CD4-positive, alpha-beta T cell treated with Interleukin-17A for 1 hour (primary cell): ENCODE data around the gene FER1L5.

Experiments used
- DNase-seq: peaks from one replicate; pipeline ENCODE4 v3.0.0-alpha.2; 2020

FER1L5 gene

DNA sequence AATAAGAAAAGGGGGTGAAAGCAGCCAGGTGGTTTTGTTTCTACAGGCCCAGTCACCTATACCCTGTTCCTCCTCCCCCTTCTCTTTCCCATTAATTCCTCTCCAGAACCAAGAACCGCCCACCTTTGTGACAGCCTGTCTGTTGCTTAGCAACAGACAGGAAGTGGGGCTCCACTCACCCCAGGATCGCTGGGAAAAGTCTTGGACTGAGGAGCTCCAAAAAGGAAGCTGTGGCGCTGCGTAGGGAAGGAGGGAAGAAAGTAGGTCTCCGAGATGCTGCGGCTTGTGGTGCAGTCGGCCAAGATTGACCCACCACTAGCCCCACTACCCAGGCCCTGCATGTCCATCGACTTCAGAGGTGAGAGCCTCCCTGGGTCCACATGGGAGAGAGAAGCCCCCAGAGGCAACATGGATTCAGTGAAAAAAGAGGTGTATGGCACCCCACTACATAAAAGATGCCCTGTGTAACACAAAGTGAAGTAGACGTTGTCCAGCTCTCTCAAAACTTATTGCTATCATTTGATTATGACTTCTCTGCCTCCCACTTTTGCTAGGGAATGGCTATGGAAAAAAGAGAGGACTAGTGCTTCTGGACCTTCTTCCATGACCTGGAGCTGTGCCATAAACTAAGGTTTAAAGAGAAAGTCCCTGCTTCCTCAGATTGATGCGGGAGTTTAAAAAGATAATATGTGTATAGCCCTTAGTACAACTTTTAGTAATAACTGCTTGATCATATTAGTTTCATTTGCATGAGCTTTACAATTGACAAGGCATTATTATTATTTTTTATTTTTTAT, at the start of gene FER1L5:
Gene FER1L5 (plus strand): TSS at position 201 of the 797 bp plus-strand sequence. CDS start 73 bp downstream, at position 274.
- no peak for DNase-seq

DNA sequence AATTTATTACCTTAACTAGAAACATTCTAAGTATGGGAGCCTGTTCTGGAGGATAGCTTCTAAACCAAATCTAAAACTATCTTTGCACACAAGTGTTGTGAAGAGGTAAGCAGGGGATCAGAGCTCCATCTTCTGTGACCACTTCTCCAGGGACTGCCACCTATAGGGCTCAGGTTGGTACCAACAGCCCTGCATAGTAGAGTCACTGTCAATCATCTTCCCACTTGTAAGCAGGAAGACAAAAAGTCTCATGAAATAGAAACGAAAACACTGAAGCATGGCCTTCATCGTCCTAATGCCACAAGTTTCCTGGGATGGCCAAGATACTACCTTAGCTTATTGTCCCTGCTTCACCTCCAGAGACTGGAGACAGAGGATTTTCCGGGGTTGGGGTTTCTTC, 48.3 kb upstream of the FER1L5 start:
- no peak for DNase-seq

DNA sequence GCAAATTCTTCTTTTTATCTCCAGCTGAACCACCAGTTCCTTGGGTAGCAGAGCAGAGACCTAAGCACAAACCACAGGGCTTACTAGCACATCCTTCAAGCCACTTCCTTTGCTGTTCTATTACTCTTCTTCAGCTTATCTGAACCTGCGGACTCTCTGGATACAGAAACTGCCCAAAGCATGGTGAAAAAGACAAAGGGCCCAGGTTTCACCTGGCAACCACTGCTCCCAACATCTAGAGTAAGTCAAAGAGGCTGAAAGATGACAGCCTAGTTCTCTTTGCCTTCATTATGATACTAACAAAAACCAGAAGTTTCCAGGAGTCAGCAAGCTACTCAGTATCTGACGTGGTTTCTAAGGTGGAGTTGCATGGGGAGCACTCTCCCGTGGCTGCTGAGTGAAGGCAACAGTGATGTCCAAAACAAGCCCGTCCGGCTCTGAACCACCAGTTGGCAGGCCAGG, 47.8 kb upstream of the FER1L5 start:
- DNase-seq, result peak; percentile 43

DNA sequence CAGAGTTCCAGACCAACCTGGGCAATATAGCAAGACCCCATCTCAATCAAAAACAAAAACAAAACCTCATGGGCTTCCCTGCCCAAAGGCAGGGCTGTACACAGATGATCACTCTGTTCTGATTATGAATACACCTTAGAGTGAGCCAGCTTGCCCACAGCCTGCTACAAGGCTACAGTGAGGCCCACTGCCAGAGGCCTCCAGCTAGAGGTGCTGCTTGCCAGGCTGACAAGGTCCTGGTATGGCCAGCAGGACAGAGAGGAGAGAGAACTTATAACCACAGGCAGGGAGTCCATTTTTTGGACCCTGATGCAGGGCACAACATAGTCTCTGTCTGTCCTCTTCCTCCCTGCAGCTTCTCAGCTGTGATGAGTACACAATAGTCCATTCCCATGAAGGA, 46.0 kb upstream of the FER1L5 start:
- DNase-seq, result no peak

DNA sequence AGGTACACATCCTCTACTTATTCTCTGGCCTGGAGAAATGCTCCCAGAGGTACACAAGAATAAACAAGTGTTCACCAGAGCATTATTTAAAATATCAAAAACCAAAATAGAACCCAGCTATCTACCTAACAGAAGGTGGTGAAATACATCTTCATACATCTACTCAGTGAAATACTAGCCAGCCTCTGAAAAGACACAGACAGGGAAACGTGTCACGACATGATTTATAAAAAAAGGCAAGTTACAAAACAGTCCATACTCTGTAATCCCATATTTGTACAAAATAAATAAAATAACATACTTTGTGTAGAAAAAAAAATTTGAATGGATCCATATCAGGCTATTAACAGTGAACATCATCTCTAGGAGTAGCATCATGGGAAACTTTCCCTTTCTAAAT, 42.6 kb upstream of the FER1L5 start:
- no peak for DNase-seq

DNA sequence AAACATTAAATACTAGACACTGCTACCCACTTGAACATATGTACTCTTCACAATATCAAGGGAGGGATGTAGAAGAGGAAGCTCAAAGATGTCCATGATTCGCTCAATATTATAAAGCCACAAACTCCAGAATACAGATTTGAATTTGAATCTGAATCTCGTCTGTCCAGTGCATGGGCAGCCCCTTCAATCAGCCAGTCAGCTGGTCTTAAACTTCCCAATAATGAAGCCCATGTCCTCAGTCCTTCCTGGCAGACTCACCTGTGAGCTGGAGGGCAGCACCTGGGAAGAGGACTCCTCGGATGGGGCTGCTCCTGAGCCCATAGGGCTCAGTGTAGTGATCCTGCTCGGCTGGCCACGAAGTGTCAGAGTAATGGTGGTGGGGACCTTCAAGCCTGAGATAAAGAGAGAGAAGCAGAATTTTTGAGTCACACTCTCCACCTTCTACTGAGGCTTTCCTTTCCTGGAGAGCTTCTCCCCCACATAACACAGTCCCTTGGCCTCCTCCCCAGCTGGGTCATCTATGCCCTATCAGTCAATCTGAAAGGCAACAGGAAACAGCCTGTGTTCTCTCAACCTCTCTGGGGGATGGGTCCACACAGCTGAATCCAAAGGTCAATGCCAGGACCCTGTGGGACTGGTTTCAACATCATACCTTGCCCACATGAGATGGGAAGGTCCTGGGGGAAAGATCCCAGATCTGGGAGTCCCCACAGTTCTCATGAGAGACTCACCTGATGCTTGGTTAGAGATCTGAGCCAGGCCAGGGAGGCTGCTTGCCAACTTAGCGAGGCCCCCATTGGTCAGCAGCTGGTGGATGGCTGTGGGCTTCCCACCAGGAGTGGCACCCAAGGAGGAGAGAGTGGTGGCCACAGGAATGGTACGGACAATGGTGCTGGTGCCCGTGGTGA, 40.9 kb upstream of the FER1L5 start:
- DNase-seq, result no peak

DNA sequence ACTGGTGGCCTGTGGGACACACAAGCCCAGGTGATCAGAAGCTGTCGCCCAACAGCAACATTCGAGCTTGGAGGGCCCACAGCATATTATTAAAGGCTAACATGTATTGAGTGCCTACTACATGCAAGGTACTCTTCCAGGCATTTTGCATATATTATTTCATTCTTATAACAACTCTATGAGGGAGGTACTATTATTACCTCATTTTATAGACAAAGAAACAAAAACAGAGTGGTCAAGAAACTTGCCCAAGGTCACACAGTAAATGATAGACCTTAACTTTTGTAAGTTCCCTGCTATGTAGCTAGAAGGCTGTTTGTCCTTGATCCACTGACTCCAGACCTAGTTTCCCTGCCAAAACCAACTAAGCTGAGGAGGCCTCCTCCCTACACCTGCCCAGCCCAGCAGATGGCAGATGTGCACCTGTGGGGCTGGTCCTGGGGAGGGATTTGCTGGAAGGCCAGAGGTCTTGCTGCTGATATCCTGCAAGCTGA, 40.2 kb upstream of the FER1L5 start:
- DNase-seq, result peak; percentile 12

DNA sequence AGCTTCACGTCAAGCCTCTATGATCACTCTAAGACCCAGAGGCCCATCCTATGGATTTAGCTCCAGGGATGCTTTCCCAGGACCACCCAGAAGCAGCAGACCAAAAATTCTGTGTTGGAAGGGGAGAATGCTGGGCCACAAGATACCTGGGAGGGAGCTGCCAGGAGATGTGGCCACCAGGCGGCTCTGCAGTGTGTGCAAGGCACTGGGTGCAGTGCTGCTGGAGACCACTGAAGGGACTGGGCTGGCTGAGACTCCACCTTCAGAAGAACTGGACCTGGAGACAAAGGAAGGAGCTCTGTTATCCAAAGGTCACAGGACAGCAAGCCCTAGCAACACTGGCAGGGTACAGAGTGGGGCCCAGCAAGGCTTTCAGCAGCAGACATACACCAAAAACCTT, 38.5 kb upstream of the FER1L5 start:
- DNase-seq, result no peak

DNA sequence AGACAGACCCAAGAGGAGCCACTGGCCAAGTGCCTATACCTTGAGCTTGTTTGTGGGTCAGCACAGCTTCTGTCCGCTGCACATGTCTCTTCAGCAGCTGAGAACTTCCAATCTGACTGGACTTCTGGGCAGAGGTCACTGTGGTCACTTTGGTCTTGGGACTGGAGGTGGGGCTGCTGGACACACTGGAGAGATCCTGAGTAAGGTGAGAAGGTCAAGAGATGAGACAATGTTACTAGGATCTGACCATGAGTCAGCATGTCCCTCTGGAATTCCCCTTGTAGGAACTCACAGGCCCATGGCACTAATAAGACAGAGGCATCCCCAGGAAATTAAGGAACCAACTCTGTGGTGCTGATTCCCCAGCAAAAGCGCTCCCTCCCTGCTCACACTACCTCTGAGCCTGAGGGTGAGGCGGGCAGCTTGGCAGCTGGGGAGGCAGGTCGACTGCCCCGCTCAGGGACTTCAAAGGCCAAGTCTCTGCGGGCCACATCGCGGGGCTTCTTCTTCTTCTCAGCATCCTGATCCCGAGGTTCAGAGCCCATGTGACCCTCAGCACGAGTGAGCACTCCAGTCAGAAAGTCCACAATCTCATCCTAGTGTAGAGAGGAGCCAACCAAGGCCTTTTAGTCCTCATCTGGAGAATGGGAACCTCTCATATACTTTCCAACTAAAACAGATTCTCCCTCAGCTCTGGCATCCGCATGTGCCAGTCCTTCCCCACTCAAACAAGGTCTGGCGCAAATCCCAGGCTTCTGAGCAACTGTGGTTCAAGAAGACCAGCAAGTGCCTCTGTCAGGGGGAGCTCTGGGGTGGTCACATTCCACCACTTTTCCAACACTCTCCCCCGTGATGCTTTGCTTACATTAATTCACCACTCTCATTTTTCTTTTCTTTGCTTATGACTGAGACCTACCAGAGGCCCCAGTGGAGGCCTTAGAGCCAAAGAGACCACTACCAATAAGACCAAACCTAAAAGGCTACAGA, 33.8 kb upstream of the FER1L5 start:
- DNase-seq, result no peak

DNA sequence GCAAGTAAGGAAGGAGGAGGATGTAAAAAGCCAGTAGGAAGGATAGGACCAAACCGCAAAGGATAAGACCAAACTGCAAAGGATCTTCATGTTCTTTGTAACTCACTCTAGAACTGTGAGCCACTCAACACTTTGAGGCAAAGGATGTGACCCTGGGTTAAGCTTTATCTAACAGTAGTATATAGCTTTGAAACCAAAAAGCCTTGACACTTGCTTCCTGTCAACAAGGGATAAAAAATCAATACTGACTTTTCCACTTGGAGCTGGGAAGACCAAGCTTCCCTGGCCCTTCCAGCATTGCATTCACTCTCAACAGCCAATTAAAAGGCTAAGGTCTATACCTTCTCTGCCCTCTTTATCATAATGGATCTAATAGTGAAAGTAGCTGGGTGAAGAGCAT, 26.4 kb upstream of the FER1L5 start:
- DNase-seq, result no peak

DNA sequence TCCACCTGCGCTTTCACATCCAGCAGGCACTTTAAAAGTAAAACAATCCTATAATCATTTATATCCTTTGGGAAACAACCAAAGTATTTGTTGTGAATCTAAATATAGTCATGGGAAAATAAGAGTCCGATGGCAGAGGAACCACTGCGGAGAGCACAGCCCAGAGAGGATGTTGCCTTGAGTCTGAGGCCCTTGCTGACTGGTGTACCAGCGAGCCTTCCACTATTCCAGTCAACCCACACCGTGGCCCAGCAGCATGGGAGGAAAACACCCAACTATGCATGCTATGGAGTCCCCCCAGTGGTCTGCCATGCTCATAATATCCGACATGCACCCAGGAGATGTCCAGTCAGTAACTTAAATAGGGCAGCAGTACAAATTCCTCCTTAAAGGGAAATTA, 26.0 kb upstream of the FER1L5 start:
- DNase-seq, result no peak

DNA sequence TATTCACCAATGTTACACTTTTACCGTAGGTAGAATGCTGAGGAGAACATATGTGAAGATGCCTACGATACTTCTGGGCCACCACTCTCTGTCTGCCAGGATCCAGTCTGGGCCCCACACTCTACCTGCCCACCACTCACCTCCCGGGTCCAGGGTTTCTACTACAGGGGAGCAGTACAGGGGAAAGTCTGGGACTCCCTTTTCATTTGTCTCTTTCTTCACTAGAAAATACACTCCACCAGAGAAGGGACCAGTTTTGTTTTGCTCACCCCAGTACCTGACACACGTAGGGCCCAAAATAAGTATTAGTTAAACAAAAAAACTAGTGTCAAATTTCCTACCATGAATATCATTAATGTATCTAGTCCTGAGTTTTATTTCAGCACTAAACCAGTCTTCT, 25.6 kb upstream of the FER1L5 start:
- no peak for DNase-seq

DNA sequence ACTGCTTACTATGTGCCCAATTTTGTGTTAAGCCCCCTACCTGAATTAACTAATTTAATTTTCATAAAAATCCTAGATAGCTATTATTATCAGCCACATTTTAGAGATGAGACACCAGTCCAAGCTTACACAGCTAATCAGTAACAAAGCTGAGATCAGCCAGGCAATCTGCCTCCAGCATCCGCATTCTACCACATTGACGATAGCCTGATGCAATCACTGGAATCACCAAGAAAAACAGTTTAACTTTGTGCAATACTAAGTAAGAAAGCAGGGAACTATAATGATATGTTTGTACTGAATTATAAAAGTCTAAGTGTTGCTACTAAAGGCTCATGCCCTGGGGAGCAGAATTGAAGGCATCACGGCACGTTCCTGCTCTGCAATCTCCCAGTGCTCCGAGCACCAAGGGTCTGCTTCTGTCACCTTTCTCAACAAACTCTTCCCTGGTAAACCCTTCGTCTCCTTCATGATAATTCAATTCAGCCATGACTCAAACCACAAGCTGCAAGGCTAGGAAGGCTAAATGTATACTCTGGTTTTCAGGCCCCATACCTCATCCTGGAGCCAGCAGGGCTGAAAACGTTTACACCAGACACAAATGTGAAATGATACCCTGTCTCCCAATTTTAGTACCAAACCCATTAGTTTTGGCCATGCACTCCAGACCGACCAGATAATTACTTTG, 23.8 kb upstream of the FER1L5 start:
- DNase-seq, result no peak

DNA sequence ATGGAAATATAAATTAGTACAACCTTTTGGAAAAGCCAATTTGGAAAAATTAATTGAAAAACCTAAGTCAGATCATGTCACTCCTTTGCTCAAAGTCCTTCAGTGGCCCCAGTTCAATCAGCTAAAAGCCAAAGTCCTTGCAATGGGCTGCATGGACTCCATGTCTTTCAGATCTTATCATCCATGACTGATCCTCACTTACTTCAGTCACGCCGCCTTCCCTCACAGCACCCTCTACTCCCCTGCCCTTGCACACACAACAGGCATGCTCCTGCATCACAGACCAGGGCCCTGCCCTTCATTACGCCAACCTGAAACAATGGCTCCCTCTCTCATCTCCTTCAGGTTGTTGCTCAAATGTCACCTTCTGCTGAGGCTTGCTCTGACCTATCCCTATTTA, 20.0 kb upstream of the FER1L5 start:
- DNase-seq, result no peak

DNA sequence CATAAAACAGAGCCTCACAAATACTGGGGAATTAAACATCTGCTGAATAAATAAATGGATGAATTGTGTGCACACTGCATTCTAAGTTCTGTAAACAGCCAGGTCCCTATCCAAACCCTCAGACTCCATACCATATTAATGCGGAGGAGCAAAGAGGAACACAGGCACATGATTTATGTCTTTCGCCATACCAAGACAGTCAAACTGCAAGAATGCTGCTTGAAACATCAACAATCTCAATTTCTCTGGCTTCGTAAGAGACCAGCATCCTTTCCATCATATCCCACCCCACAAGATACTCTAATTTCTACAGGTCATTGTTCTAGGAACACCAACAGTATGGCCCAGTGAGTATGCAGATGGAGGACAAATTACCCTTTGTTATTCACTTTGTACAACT, 19.4 kb upstream of the FER1L5 start:
- DNase-seq, result no peak

DNA sequence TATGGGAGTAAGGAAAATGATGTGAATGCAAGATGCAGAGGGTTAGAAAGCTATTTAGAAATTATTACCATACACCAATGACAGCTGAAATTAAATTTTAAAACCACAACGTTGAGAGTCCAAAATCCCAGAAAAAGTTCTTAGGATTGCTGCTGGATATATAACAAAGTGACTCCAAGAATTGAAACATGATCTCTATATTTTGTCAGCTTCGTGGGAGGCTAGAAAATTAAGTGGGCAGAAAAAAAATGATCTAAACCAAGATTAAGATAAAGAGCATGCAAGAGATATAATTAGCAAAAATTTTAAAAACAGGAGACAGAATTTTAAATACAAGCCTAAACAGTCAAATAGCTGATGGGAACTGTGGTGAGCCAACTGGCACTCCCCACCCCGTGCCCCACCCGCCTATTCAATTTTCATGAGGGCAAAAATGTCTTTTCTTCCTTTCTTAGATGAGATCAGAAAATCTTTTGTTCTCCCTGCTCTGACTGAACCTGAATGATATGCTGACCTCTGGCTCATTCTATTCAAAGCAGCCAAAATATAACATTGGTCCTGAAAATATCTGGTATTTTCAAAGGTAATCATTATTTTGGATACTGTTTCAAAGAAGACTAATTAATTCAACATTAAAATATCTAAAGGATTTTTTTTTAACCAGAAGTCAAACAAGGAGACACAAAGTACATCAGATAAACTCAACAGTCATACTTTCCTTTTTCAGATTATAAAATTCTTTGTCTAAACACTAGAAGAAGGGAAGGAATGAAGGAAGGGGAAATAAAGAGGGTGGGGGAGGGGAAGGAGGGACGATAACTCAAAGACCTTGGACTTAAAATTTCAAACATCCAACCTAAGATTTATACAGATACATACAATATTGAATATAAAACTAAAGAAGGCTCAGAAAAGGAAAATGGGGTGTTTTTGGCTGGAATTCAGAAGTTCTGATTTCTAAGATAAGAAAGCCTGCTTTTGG, 16.7 kb upstream of the FER1L5 start:
- DNase-seq, result no peak

DNA sequence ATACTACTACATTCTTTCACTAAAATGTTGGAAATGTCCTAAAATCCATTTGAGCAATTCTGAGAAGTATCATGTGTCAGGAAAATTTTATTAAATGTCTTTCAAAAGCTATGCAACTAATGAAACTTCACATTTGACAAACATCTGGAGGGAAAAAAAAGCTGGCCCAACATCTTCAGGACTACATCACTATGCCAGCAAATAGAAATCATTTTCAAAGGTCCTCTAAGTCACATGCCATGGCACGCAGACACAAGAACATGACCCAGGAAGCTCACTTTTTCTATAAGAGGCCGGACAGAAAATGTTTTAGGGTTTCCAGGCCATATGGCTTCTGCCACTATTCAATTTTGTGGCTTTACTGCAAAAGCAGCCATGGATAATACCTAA, 16.0 kb upstream of the FER1L5 start:
- no peak for DNase-seq

DNA sequence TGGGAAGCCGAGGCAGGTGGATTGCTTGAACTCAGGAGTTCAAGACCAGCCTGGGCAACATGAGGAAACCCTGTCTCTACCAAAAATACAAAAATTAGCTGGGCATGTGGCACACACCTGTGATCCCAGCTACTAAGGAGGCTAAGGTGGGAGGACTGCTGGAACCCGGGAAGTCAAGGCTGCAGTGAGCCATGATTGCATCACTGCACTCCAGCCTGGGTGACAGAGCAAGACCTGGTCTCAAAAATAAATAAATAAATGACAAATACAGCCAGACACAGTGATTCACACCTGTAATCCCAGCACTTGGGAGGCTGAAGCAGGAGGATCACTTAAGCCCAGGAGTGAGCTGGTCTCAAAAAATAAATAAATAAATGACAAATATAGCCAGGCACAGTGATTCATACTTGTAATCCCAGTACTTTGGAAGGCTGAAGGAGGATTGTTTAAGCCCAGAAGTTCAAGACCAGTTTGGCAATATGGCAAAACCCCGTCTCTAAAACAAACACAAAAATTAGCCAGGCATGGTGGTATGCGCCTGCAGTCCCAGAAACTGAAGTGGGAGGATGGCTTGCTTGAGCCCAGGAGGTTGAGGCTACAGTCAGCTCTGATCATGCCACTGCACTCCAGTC, 10.6 kb upstream of the FER1L5 start:
- no peak for DNase-seq

DNA sequence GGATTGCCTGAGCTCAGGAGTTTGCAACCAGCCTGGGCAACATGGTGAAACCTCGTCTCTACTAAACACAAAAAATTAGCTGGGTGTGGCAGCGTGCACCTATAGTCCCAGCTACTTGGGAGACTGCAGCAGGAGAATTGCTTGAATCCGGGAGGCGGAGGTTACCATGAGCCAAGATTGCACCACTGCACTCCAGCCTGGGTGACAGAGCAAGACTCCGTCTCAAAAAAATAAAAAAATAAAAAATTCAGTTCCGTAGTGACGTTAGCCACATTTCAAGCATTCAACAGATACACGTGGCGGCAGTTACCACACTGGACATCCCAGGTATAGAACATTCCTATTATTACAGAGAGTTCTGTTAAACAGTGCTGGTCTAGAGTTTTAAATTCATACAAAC, 8.9 kb upstream of the FER1L5 start:
- no peak for DNase-seq

DNA sequence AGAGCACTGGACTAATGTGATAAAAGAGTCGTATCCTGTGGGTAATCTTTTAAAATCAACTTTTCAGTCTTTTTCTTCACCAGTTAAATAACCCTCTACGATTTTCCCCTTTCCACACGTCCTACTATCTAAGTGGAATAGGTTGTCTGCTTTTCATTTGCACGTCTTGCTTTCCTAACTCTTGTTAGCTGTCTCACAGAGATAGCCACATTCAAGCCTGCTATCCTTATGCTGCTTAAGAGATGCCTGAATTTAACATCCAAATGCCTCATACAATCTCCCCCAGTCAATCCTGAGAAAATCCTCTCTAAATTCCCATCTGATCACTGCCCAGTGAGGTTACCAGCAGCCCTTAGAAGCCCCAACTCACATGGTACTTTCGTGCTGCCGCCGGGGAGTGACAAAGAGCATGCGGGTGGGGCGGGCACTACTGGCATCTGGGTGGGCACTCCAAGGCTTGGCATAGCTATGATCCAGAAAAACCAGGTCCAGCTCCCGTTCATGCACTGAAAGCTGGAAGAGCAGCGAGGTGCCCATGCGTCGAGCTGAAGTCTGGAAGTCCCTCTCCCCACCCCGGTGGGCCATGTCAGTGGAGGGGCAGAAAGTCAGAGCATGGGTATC, 5.9 kb upstream of the FER1L5 start:
- DNase-seq, result no peak
